Neuronal stem cell (in vitro differentiated cells): ENCODE data around the gene CYB5R4.

Experiments
- DNase-seq: peaks from one replicate; pipeline ENCODE4 v3.0.0-alpha.2; 2013; ENCODE audit warnings: low spot score
- H2AFZ ChIP-seq: one replicate; pipeline ENCODE4 v1.6.1; 2013; ENCODE audit warnings: mild to moderate bottlenecking, low read length, inconsistent platforms
- H2AK5ac ChIP-seq: 2 replicates; pipeline ENCODE4 v1.6.1; 2013; ENCODE audit warnings: low read depth, mild to moderate bottlenecking, inconsistent platforms, low read length, moderate library complexity, mixed read lengths
- H2BK120ac ChIP-seq: 2 replicates; pipeline ENCODE4 v1.6.1; 2013; ENCODE audit warnings: low read depth, mild to moderate bottlenecking, inconsistent platforms, low read length, moderate library complexity, mixed read lengths
- H2BK12ac ChIP-seq: one replicate; pipeline ENCODE4 v1.6.1; 2013; ENCODE audit warnings: low read length, inconsistent platforms
- H2BK15ac ChIP-seq: 2 replicates; pipeline ENCODE4 v1.6.1; 2013; ENCODE audit warnings: mild to moderate bottlenecking, low read length, inconsistent platforms, mixed read lengths
- H2BK5ac ChIP-seq: one replicate; pipeline ENCODE4 v1.6.1; 2013; ENCODE audit warnings: inconsistent platforms, mild to moderate bottlenecking, low read length, moderate library complexity
- H3K14ac ChIP-seq: one replicate; pipeline ENCODE4 v1.6.1; 2013; ENCODE audit warnings: low read length, inconsistent platforms
- H3K18ac ChIP-seq: 2 replicates; pipeline ENCODE4 v1.6.1; 2013; ENCODE audit warnings: low read length, inconsistent platforms
- H3K23ac ChIP-seq: 2 replicates; pipeline ENCODE4 v1.6.1; 2013; ENCODE audit warnings: low read depth, mild to moderate bottlenecking, mixed read lengths, low read length, inconsistent platforms; ENCODE audit not compliant: poor library complexity
- H3K27ac ChIP-seq: replicated peaks from 3 replicates; pipeline ENCODE4 v1.5.1; 2013; ENCODE audit warnings: low read length, inconsistent platforms
- H3K27me3 ChIP-seq, 3 experiments: 2 replicates each; pipeline ENCODE4 v1.6.1; 2013; ENCODE audit warnings: low read length in 3 of 3, mild to moderate bottlenecking in 2 of 3, inconsistent platforms in 1 of 3, low read depth in 1 of 3, mixed read lengths in 1 of 3, moderate library complexity in 1 of 3; ENCODE audit not compliant: control insufficient read depth in 3 of 3, insufficient read depth in 3 of 3
- H3K36me3 ChIP-seq, 2 donors: replicated peaks in 1 of 2; 2 replicates each; pipeline ENCODE4 v1.6.1; 2013; ENCODE audit warnings: low read length in 2 of 2; ENCODE audit not compliant: control insufficient read depth in 2 of 2, insufficient read depth in 2 of 2
- H3K4ac ChIP-seq: 2 replicates; pipeline ENCODE4 v1.6.1; 2013; ENCODE audit warnings: inconsistent platforms, mild to moderate bottlenecking, low read length, moderate library complexity
- H3K4me1 ChIP-seq, 2 donors: 1 replicate in 1 of 2; 2 replicates in 1 of 2; pipeline ENCODE4 v1.6.1; 2013; ENCODE audit warnings: low read length in 2 of 2, low read depth in 1 of 2; ENCODE audit not compliant: control insufficient read depth in 2 of 2, insufficient read depth in 1 of 2
- H3K4me2 ChIP-seq: one replicate; pipeline ENCODE4 v1.6.1; 2013; ENCODE audit warnings: mild to moderate bottlenecking, low read length, inconsistent platforms; ENCODE audit not compliant: insufficient read depth, poor library complexity, severe bottlenecking
- H3K4me3 ChIP-seq, 2 donors: 2 replicates each; pipeline ENCODE4 v1.5.1; 2013; ENCODE audit warnings: low read length in 2 of 2, mild to moderate bottlenecking in 2 of 2, inconsistent platforms in 1 of 2, moderate library complexity in 1 of 2
- H3K79me1 ChIP-seq: one replicate; pipeline ENCODE4 v1.6.1; 2013; ENCODE audit warnings: low read depth, mild to moderate bottlenecking, inconsistent platforms, low read length, moderate library complexity
- H3K9ac ChIP-seq: one replicate; pipeline ENCODE4 v1.6.1; 2013; ENCODE audit warnings: mild to moderate bottlenecking, low read depth, low read length, inconsistent platforms; ENCODE audit not compliant: poor library complexity
- H3K9me3 ChIP-seq, 2 donors: replicated peaks in 1 of 2; 2 replicates each; pipeline versions ENCODE3 to v1.6.1; 2013; ENCODE audit warnings: low read length in 2 of 2, mild to moderate bottlenecking in 2 of 2, inconsistent platforms in 1 of 2, low read depth in 1 of 2, mixed read lengths in 1 of 2, moderate library complexity in 1 of 2; ENCODE audit not compliant: control insufficient read depth in 2 of 2, insufficient read depth in 1 of 2
- H4K8ac ChIP-seq: one replicate; pipeline ENCODE4 v1.6.1; 2013; ENCODE audit warnings: low read depth, mild to moderate bottlenecking, inconsistent platforms, low read length, moderate library complexity
- H4K91ac ChIP-seq: one replicate; pipeline ENCODE4 v1.6.1; 2013; ENCODE audit warnings: low read length, low read depth, mild to moderate bottlenecking, inconsistent platforms; ENCODE audit not compliant: poor library complexity
- WGBS, 2 donors: extraction: QIAGEN DNeasy Blood & Tissue Kit; methylation state at CpG; one replicate each; pipeline ENCODE4 v1.1.7; 2013; ENCODE audit warnings: missing lambda C conversion rate in 2 of 2, mixed read lengths in 1 of 2; ENCODE audit not compliant: insufficient read length in 2 of 2, insufficient replicate concordance in 1 of 2; ENCODE audit errors: extremely low coverage in 2 of 2; 5-methylcytosine and 5-hydroxymethylcytosine counted together

CYB5R4 gene

GRCh38 chr6:83878902-83879644 is 19.6 kb downstream of the CYB5R4 start:
- no peak overlapping the region for H2BK5ac ChIP-seq
- H3K4ac ChIP-seq = no peak overlapping the region

GRCh38 chr6:83879746-83880145 is 20.3 kb downstream of the CYB5R4 start:
- no peak overlapping the region for H4K91ac ChIP-seq
- no peak overlapping the region for H3K27ac ChIP-seq
- H3K36me3 ChIP-seq = no peaks in the 10 kb centered on the region
- H2AK5ac ChIP-seq = no peak overlapping the region
- H3K4me2 ChIP-seq = no peak overlapping the region
- H3K4ac ChIP-seq = no peak overlapping the region
- H2BK12ac ChIP-seq = no peak overlapping the region
- H3K9ac ChIP-seq = no peak overlapping the region
- no peaks in the 10 kb centered on the region for H3K4me1 ChIP-seq
- no peak overlapping the region for H3K23ac ChIP-seq
- WGBS, 2 donors = no CpG with 5 or more reads among the region's 4 CpGs
- H3K79me1 ChIP-seq = no peaks in the 10 kb centered on the region
- no peaks in the 10 kb centered on the region for H3K27me3 ChIP-seq
- H2BK120ac ChIP-seq = no peak overlapping the region
- H4K8ac ChIP-seq = no peak overlapping the region
- no peaks in the 10 kb centered on the region for H3K9me3 ChIP-seq
- H3K4me3 ChIP-seq = no peak overlapping the region
- H2BK5ac ChIP-seq = no peak overlapping the region
- DNase-seq = no peak
- no peak overlapping the region for H2AFZ ChIP-seq
- no peak overlapping the region for H3K18ac ChIP-seq
- no peak overlapping the region for H2BK15ac ChIP-seq
- H3K14ac ChIP-seq = no peak overlapping the region

More at GRCh38 chr6:83878902-83879644, 19.6 kb downstream of the CYB5R4 start:
- H3K36me3 ChIP-seq = no peaks in the 10 kb centered on the region
- no peaks in the 10 kb centered on the region for H3K9me3 ChIP-seq
- no peak overlapping the region for H2AFZ ChIP-seq
- no peak overlapping the region for H3K27ac ChIP-seq
- no peaks in the 10 kb centered on the region for H3K4me1 ChIP-seq
- H2BK15ac ChIP-seq = no peak overlapping the region
- H3K27me3 ChIP-seq = no peaks in the 10 kb centered on the region
- H4K8ac ChIP-seq = no peak overlapping the region
- H3K79me1 ChIP-seq = no peaks in the 10 kb centered on the region
- WGBS, 2 donors = no CpG with 5 or more reads among the region's 4 CpGs
- no peak overlapping the region for H3K23ac ChIP-seq
- H3K4me3 ChIP-seq = no peak overlapping the region
- H2AK5ac ChIP-seq = no peak overlapping the region
- no peak overlapping the region for H2BK120ac ChIP-seq
- DNase-seq = no peak
- H3K4me2 ChIP-seq = no peak overlapping the region
- no peak overlapping the region for H3K9ac ChIP-seq
- no peak overlapping the region for H3K18ac ChIP-seq
- H4K91ac ChIP-seq = no peak overlapping the region
- H3K14ac ChIP-seq = no peak overlapping the region
- H2BK12ac ChIP-seq = no peak overlapping the region

- H3K27me3 ChIP-seq = no peaks in the 10 kb centered on the region
- H2BK120ac ChIP-seq = no peak overlapping the region
- no peak overlapping the region for H4K8ac ChIP-seq
- no peak overlapping the region for H3K14ac ChIP-seq
- H3K18ac ChIP-seq = no peak overlapping the region
- no CpG with 5 or more reads among the region's 2 CpGs for WGBS, 2 donors
- H3K4me3 ChIP-seq = no peak overlapping the region
- H3K23ac ChIP-seq = no peak overlapping the region
- H2BK15ac ChIP-seq = no peak overlapping the region
- H3K4ac ChIP-seq = no peak overlapping the region
- H3K9me3 ChIP-seq = no peaks in the 10 kb centered on the region
- no peak overlapping the region for H2BK5ac ChIP-seq
- no peaks in the 10 kb centered on the region for H3K4me1 ChIP-seq
- no peak overlapping the region for H3K9ac ChIP-seq
- H2AK5ac ChIP-seq = no peak overlapping the region
- no peaks in the 10 kb centered on the region for H3K36me3 ChIP-seq
- no peak overlapping the region for H4K91ac ChIP-seq
- no peak for DNase-seq
- no peak overlapping the region for H2BK12ac ChIP-seq
- no peak overlapping the region for H3K4me2 ChIP-seq
- H3K79me1 ChIP-seq = no peaks in the 10 kb centered on the region
- H3K27ac ChIP-seq = no peak overlapping the region
- no peak overlapping the region for H2AFZ ChIP-seq
Observed at GRCh38 chr6:83883240-83883639, 23.8 kb downstream of the CYB5R4 start.

GRCh38 chr6:83884523-83884922 is 25.0 kb downstream of the CYB5R4 start:
- Histone ChIP-seq H3K36me3 (no peaks in the 10 kb centered on the region), H3K9ac (no peak overlapping the region), H2AFZ (no peak overlapping the region), H2BK120ac (no peak overlapping the region), H3K4me3 (no peak overlapping the region), H2AK5ac (no peak overlapping the region), H2BK5ac (no peak overlapping the region), H3K27ac (no peak overlapping the region), H4K91ac (no peak overlapping the region), H3K79me1 (no peaks in the 10 kb centered on the region), H3K4me1 (no peaks in the 10 kb centered on the region), H3K23ac (no peak overlapping the region), H3K4me2 (no peak overlapping the region), H3K18ac (no peak overlapping the region), H2BK15ac (no peak overlapping the region), H3K4ac (no peak overlapping the region), H3K14ac (no peak overlapping the region), H3K9me3 (peaks cover 0 to 3% of the 10 kb centered on the region in 2 donors), H4K8ac (no peak overlapping the region), H2BK12ac (no peak overlapping the region), H3K27me3 (no peaks in the 10 kb centered on the region)
- peak; percentile 21 for DNase-seq
- no CpG with 5 or more reads among the region's 4 CpGs for WGBS, 2 donors
